ENCODE data around the gene MAD2L1BP.

- TF ChIP-seq YY1 (IDR thresholded peaks at IDR 0.05; ENCODE audit: insufficient read depth, insufficient read length) (no peak), ZNF274 (IDR thresholded peaks at IDR 0.05; ENCODE audit: low read depth, low read length) (no peak), SUZ12 (IDR thresholded peaks at IDR 0.05; ENCODE audit: extremely low read depth, insufficient read depth, insufficient read length) (no peak)
Observed at GRCh38 chr6:43674921-43675320, 39.3 kb downstream of the MAD2L1BP start.

Measured in NT2/D1 (cell line).